HCEC 1CT (cell line): Measurements from ENCODE around the gene GSTA3.

Source experiments
- DNase-seq: peaks from one replicate; pipeline ENCODE4 v3.0.0-alpha.2; 2017

GSTA3 gene

DNA sequence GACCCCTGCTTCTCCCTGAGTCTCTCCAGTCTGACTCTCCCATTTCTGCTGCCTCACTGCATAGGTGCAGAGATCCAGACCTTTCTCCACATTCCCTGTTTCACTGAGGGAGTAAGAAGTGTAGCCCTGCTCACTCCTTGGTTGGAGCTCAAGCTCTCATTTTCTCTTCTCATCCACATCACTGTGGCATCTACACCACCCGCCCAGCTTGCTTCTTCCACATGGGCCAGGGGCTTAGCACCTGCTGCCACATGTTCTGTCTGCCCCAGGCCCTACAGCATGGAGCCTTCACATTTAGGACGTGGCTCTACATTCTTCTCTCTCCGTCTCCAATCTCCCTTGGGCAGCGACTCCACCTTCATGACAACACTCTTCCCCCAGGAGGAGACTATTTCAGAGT lies 60.4 kb downstream of the GSTA3 start:
- no peak for DNase-seq
